IPS-NIHi7 (cell line): Measurements from ENCODE around the gene MEIKIN.
"Not testable (repeated sequence)": the region's sequence is repeated elsewhere in the genome, so short reads cannot be mapped to it uniquely, and the experiment has no call there.

ENCODE experiments used
- DNase-seq: peaks from one replicate; pipeline ENCODE4 v3.0.0; 2012; ENCODE audit warnings: mixed read lengths; ENCODE audit errors: extremely low spot score

The MEIKIN gene

GRCh38 chr5:131913603-131914002 lies 31.9 kb downstream of the MEIKIN start:
- no peak for DNase-seq

DNA sequence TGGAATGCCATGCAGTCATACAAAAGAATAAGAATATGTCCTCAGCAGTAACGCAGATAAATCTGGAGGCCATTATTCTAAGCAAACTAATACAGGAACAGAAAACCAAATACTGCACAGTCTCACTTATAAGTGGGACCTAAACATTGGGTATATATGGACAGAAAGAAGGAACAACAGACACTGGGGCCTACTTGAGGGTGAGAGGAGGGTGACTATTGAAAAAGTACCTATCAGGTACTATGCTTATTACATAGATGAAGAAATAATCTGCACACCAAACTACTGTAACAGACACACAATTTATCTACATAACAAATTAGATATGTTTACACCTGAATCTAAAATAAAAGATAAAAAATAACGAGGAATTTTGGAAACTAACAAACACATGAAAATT lies 38.8 kb downstream of the MEIKIN start:
- DNase-seq: no peak

DNA sequence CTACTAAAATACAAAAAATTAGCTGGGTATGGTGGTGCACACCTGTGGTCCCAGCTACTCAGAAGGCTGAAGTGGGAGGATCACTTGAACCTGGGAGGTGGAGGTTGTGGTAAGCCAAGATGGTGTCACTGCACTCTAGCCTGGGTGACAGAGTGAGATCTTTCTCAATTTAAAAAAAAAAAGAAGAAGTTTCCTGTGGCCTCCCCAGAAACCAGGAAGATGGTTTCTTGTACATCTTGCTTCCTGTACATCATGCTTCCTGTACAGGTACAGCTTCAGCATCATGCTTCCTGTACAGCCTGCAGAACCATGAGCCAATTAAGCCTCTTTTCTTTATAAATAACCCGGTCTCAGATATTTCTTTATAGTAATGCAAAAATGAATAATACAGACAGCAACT lies 43.2 kb downstream of the MEIKIN start:
- DNase-seq: not testable (repeated sequence)

DNA sequence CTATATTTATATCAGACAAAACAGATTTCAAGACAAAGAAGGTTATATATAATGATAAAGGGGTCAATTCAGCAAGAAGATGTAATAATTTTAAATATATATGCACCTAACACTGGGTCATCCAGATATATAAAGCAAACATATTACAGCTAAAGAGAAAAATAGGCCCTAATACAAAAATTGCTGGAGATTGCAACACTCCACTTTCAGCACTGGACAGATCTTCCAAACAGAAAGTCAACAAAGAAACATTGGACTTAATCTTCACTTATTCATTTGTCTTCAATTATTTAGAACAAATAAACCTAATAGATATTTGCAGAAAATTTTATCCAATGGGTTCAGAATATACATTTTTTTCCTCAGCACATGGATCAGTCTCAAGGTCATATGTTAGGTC lies 45.8 kb downstream of the MEIKIN start:
- no peak for DNase-seq

DNA sequence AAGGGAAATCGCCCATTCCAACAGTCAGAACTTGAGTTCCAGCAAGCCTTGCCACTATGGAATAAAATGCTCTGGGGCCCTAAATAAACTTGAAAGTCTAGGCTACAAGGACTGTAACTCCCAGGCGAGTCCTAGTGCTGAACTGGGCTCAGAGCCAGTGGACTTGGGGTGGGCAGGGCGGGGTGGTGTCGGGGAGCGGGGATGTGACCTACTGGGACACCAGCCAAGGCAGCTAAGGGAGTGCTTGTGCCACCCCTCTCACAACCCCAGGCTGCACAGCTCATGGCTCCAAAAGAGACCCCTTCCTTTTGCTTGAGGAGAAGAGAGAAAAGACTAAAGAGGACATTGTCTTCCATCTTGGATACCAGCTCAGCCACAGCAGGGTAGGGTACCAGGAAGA lies 61.5 kb downstream of the MEIKIN start:
- DNase-seq: no peak

GRCh38 chr5:131879705-131880104 lies 65.8 kb downstream of the MEIKIN start:
- DNase-seq: no peak

- DNase-seq: no peak
Observed at GRCh38 chr5:131877873-131878272, 67.6 kb downstream of the MEIKIN start.

DNA sequence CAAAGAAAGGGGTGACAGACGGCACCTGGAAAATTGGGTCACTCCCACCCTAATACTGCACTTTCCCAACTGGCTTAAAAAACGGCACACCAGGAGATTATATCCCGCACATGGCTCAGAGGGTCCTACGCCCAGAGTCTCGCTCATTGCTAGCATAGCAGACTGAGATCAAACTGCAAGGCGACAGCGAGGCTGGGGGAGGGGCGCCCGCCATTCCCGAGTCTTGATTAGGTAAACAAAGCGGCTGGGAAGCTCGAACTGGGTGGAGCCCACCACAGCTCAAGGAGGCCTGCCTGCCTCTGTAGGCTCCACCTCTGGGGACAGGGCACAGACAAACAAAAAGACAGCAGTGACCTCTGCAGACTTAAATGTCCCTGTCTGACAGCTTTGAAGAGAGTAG lies 74.2 kb downstream of the MEIKIN start:
- not testable (repeated sequence) for DNase-seq

DNA sequence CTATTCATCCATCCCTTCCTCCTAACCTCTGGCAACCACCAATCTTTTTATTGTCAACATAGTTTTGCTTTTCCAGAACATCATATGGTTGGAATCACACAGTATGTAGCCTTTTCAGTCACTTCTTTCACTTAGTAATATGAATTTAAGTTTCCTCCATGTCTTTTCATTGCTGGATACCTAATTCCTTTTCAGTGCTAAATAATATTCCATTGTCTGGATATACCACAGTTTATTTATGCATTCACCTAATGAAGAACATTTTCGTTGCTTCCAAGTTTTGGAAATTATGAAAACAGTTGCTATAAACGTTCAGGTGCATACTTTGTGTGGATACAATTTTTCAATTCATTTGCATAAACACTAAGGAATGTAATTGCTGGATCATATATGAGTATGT lies 77.9 kb downstream of the MEIKIN start:
- no peak for DNase-seq

DNA sequence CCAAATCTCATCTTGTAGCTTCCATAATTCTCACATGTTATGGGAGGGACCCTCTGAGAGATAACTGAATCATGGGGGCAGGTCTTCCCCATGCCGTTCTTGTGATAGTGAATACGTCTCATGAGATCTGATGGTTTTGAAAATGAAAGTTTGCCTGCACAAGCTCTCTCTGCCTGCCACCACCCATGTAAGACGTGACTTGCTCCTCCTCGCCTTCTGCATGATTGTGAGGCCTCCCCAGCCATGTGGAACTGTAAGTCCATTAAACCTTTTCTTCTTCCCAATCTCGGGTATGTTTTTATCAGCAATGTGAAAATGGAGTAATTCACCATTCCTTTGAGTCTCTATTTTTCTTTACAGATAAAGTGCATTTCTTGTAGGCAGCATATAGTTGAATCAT lies 81.8 kb downstream of the MEIKIN start:
- no peak for DNase-seq

- DNase-seq: no peak
Observed at GRCh38 chr5:131857388-131857787, 88.1 kb downstream of the MEIKIN start.

DNA sequence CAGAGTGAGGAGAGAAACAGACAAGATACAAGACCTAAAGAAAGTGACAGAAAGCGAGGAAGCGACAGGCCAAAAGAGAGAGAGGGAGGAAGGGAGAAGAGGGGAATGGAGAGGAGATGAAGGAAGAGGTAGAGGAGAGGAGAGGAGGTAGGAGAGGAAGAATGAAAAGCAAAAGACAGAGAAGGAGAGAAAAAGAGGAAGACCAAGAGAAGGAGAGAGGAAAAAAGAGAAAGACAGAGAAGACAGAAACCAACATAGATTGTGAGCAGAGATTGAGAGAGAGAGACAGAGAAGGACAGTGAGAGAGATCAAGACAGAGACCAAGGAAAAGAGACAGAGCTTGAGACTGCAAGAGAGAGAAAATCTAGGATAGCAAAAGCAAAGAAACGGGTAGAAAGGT lies 90.0 kb downstream of the MEIKIN start:
- no peak for DNase-seq

GRCh38 chr5:131854134-131854533 lies 91.3 kb downstream of the MEIKIN start:
- no peak for DNase-seq

- DNase-seq: no peak
Observed at GRCh38 chr5:131848662-131849061, 96.8 kb downstream of the MEIKIN start.

DNA sequence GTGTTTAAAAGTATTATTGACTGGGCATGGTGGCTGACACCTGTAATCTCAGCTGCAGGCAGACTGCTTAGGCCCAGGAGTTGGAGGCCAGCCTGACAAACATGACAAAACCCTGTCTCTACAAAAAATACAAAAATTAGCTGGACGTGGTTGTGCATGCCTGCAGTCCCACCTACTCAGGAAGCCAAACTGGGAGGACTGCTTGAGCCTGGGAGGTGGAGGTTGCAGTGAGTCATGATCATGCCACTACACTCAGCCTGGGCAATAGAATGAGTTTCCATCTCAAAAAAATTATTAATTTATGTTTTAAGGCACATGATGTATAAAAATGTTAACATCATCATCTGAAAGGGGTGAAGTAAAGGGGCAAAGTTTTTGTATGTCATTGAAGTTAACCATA lies 98.9 kb downstream of the MEIKIN start:
- no peak for DNase-seq

DNA sequence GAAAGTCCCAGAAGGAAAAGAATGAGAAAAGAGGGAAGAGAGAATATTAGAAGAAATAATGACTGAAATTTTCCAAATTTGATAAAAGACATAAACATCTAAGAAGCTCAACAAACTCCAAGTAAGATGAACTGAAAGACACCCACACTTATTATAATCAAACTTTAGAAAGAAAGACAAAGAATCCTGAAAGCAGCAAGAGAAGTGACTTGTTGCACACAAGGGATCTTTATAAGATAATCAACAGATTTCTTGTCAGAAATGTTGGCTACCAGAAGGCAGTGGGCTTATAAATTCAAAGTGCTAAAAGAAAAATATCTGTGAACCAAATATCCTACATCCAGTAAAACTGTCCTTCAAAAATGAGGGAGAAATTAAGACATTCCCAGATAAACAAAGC lies 99.6 kb downstream of the MEIKIN start:
- no peak for DNase-seq

DNA sequence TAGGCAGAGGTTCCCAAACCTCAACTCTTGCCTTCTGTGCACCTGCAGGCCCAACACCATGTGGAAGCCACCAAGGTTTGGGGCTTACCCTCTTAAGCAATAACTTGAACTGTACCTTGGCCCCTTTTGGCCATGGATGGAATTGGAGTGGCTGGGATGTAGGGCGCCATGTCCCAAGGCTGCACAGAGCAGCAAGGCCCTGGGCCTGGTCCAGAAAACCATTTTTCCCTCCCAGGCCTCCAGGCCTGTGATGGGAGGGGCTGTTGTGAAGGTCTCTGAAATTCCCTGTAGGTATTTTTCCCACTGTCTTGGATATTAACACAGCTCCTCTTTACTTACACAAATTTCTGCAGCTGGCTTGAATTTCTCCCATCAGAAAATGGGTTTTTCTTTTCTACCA lies 102.5 kb downstream of the MEIKIN start:
- DNase-seq: not testable (repeated sequence)

DNA sequence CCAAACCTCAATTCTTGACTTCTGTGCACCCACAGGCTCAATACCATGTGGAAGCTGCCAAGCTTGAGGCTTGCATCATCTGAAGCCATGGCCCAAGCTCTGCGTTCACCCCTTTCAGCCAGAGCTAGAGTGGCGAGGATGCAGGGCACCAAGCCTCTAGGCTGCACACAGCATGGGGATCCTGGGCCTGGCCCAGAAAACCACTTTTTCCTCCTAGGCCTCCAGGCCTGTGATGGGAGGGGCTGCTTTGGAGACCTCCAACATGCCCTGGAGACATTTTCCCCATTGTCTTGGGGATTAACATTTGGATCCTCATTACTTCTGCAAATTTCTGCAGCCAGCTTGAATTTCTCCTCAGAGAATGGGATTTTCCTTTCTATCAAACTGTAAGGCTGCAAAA lies 112.8 kb downstream of the MEIKIN start:
- DNase-seq: not testable (repeated sequence)

- peak; percentile 10 for DNase-seq
Observed at GRCh38 chr5:131825404-131826013, 120.0 kb downstream of the MEIKIN start.

GRCh38 chr5:131824631-131825030 lies 120.8 kb downstream of the MEIKIN start:
- DNase-seq: no peak

DNA sequence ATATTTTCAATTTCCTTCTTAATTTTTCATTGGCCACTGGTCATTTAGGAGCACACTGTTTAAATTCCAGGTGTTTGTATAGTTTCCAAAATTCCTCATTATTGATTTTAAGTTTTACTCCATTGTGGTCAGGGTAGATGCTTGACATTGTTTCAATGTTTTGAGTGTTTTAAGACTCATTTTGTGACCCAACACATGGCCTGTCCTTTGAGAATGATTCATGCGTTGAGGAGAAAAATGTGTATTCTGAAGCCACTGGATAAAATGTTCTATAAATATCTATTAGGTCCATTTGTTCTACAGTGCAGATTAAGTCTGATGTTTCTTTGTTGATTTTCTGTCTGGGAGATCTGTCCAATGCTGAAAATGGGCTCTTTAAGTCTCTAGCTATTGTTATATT lies 124.2 kb downstream of the MEIKIN start:
- no peak for DNase-seq

DNA sequence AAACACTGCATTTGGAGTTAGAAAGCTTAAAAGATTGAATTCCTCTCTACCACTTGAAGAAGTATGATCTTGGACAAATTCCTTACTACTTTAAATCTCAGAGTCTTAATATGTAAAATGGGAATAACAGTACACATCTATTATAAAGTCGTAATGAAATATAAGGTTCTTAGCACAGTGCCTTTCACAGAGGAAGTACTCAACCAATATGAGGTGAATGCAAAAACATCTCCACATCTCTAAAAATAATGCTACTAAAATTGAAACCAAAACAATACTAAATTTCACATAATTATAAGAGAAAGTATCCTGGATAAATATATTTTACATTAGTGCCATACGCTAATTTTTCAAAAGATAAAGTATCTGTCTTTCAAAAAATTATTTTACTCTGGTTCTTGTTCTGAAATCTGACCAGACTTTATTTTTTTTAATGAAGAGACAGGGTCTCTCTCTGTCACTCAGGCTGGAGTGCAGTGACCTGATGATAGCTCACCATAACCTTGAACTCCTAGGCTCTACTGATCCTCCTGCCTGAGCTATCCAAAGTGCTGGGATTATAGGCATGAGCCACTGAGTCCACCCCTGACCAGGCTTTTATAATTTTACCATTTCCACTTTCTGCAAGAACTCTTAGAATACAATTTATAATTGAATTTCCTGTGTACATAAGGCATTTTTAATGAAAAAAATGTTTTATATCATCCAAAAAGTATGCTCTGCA lies 127.3 kb downstream of the MEIKIN start:
- no peak for DNase-seq

GRCh38 chr5:131814990-131815389 lies 130.5 kb downstream of the MEIKIN start:
- DNase-seq: peak; percentile 26
